Bronchial epithelial cell (primary cell): Measurements from ENCODE around the gene ESF1. TPM values are rescaled to one million over a fixed set of nuclear protein-coding genes. Genes with fewer than 3 reads are reported as not detected.

Experiments
- DNase-seq: peaks from one replicate; pipeline ENCODE4 v3.0.0-alpha.2; 2010; ENCODE audit warnings: low read depth
- FAIRE-seq: peaks from 2 replicates; lab custom pipeline; 2011; peaks lifted over from hg19 to GRCh38; lab: Jason Lieb, UNC
- H3K27me3 ChIP-seq: 2 replicates; pipeline ENCODE4 v1.5.1; 2011; ENCODE audit warnings: low read length; ENCODE audit not compliant: control insufficient read depth, insufficient read depth
- H3K36me3 ChIP-seq: 2 replicates; pipeline ENCODE4 v1.5.1; 2011; ENCODE audit warnings: low read length; ENCODE audit not compliant: control insufficient read depth, insufficient read depth
- H3K4me3 ChIP-seq: 2 replicates; pipeline ENCODE4 v1.5.1; 2011; ENCODE audit warnings: mild to moderate bottlenecking, low read depth, low read length, control low read depth
- total RNA-seq: library from RNA; depleted of rRNA; stranded (reverse); fragments of >200 nt; gene quantifications from 2 replicates; pipeline ENCODE4 v1.2.1, GENCODE V29; 2014
- TF ChIP-seq, protein P1 (sequence below): IDR thresholded peaks from 2 replicates; pipeline ENCODE4 v1.5.1; 2011; ENCODE audit warnings: mild to moderate bottlenecking, moderate library complexity, low read length, control low read depth, inconsistent platforms; ENCODE audit not compliant: insufficient read depth, severe bottlenecking

ESF1 gene
- total RNA-seq, 1 donor from 2014 or later: 16.6 TPM

DNA sequence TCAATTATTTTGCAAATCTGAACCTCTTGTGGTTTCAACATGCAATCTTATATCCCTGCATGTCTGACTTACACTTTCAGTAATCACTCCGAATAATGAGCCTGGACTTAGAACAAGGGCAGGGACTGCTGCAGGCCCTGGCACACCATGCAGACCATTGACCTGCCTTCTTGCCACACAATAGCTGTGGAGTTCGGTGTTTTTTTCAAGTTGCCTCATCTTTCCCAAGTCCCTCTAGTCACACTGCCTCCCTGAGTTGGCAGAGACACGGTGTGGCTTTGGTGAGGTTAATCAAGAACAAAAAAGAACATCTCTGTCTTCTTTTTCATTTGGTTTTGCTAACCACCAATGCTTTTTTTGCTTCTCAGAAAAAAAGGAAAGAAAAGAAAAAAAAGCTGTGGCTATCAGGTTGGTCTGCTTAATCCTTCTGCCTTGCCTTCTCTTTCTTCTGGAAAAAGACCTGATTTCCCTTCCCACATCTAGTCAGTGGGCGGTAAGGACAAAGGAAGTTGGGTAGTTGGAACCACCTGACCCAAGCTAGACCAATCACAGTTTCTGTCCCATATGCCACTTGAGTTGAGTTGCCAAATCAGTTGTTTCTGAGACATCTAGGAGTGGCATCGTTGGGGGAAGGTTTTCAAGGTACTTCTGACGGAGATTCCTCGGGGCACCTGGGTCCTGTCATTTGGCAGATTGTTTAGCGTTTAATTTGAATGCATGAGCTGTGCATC lies 90.1 kb downstream of the ESF1 start:
- TF ChIP-seq, protein P1, sequence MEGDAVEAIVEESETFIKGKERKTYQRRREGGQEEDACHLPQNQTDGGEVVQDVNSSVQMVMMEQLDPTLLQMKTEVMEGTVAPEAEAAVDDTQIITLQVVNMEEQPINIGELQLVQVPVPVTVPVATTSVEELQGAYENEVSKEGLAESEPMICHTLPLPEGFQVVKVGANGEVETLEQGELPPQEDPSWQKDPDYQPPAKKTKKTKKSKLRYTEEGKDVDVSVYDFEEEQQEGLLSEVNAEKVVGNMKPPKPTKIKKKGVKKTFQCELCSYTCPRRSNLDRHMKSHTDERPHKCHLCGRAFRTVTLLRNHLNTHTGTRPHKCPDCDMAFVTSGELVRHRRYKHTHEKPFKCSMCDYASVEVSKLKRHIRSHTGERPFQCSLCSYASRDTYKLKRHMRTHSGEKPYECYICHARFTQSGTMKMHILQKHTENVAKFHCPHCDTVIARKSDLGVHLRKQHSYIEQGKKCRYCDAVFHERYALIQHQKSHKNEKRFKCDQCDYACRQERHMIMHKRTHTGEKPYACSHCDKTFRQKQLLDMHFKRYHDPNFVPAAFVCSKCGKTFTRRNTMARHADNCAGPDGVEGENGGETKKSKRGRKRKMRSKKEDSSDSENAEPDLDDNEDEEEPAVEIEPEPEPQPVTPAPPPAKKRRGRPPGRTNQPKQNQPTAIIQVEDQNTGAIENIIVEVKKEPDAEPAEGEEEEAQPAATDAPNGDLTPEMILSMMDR: no peak
- FAIRE-seq: no peak
- no peaks in the 10 kb centered on the region for H3K36me3 ChIP-seq
- DNase-seq: no peak
- H3K27me3 ChIP-seq: no peaks in the 10 kb centered on the region
- H3K4me3 ChIP-seq: no peak overlapping the region

DNA sequence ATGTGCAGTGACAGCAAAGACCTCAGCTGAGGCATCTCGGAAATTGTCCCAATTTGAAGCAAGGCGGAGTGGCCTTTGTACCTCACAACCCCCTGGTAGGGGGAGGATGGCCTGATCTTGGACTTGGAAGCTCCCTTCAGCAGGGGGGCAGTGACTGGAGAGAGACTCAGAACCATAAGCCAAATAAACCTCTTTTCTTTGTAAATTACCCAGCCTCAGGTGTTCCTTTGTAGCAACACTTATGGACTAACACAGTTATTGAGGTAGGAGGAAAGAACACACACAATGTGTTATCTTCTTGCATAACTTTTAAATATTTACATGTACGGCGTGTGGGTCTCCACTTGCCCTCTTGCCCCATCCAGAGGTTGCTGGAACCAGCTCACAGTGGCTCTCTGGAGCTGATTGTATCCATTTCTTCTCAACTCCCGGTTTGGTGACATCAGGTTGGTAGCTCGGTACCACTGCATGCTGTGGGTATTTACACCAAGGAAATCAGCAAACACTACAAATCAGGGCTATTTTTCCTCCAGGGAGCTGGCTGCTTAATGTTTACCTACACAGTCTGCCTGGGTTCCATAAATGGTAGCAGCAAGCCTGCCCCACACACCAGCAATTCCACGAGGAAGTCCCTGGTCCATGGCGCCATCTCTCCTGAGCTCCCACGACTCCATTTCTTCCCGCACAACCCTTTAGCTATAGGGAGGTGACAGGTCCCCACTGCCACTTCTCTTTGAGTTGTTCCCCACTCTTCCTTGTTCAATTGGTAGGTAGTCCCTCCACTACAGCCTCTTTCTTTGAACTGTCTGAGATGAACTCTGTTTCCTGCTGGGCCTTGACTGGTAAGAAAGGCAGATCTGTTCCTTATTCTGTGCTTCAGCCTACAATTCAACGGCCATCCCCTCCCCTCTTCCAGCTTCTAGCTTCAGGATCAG lies 91.7 kb downstream of the ESF1 start:
- TF ChIP-seq, protein P1: no peak
- FAIRE-seq: no peak
- Histone ChIP-seq H3K4me3 (no peak overlapping the region), H3K27me3 (no peaks in the 10 kb centered on the region), H3K36me3 (no peaks in the 10 kb centered on the region)
- no peak for DNase-seq

DNA sequence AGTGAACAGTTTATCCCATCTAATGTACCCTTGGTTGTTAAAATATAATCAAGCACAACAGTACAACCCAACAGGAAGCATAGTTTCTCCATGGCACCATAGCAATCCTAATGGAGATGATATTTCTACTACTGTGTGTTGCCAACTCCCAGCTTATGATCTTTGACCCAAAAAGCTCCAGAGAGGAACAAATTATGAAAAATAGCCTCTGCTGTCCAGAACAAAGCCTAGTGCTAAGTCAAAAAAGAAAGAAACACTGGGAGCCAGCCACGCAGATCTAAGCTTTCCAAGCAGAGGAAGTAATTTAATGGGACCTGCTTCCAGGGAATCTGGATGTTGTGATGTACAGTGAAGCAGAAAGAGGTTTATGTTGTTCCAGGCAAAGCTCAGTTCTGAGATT lies 93.8 kb downstream of the ESF1 start:
- TF ChIP-seq, protein P1: no peak
- no peaks in the 10 kb centered on the region for H3K36me3 ChIP-seq
- no peak for FAIRE-seq
- H3K27me3 ChIP-seq: no peaks in the 10 kb centered on the region
- no peak for DNase-seq
- no peak overlapping the region for H3K4me3 ChIP-seq

DNA sequence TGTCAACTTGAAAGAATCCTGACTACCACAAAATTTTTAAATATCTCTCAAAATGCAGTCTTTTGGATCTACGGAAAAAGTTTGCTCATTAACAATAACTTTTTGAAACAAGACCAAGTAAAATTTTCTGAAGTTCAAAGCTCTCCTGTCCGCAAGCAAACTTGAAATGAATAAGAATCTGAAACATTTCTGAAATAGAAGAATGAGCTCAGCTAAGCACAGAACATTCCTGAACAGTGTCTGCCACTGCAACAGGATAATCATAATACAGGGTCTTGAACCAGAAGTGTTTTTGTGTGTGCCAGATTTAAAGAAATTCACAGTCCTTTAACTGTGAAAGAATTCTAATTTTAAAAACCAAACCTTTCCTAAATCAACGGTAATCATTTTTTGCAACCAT lies 96.9 kb downstream of the ESF1 start:
- H3K36me3 ChIP-seq: no peaks in the 10 kb centered on the region
- DNase-seq (no peak), FAIRE-seq (no peak)
- TF ChIP-seq, protein P1: no peak
- H3K27me3 ChIP-seq: no peaks in the 10 kb centered on the region
- H3K4me3 ChIP-seq: no peak overlapping the region

DNA sequence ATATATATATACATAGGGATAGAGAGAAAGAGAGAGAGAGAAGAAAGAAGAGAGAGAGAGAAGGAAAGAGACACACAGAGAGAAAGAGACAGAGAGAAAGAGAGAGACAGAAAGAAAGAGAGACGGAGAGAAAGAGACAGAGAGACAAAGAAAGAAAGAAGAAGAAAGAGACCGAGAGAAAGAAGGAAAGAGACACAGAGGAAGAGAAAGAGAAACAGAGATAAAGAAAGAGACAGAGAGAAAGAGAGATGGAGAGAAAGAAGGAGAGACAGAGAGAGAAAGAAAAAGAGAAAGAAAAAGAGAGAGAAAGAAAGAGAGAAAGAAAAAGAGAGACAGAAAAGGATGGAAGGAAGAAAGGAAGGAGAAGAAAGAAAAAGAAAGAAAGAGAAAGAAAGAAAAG lies 99.1 kb downstream of the ESF1 start:
- H3K36me3 ChIP-seq: no peaks in the 10 kb centered on the region
- H3K4me3 ChIP-seq: no peak overlapping the region
- TF ChIP-seq, protein P1: no peak
- no peak for DNase-seq
- H3K27me3 ChIP-seq: no peaks in the 10 kb centered on the region
- FAIRE-seq: no peak
